Measurements from ENCODE around the gene PIK3R6. TPM values are rescaled to one million over a fixed set of nuclear protein-coding genes. Genes with fewer than 3 reads are reported as not detected.

The PIK3R6 gene
- total and polyA plus RNA-seq, 5 donors, result 0.36 to 0.91 (median 0.86) TPM

GRCh38 chr17:8893621-8894201, 26.2 kb upstream of the PIK3R6 start:
- ATAC-seq (no peak), DNase-seq (no peak)
- Histone ChIP-seq H3K9me3 (ENCODE audit: control insufficient read depth, low read length) (no peaks in the 10 kb centered on the region), H3K27me3 (ENCODE audit: control insufficient read depth, insufficient read depth) (no peaks in the 10 kb centered on the region), H3K4me1 (ENCODE audit: control insufficient read depth, insufficient read depth, low read length) (no peaks in the 10 kb centered on the region), H3K4me3 (ENCODE audit: low read length) (no peak overlapping the region), H3K27ac (ENCODE audit: low read length) (no peak overlapping the region)
- 86% methylated on average over 15 of the region's 15 CpGs for WGBS
- intact Hi-C loops (cut with DNase I), result loop anchor here in 2 of 4 donors (10.0 kb wide), 1 partner anchor 89 kb away; no protein-coding TSS in a partner anchor

- WGBS, result 94% methylated on average over 3 of the region's 3 CpGs
- Histone ChIP-seq H3K4me1 (ENCODE audit: control insufficient read depth, insufficient read depth, low read length) (no peaks in the 10 kb centered on the region), H3K4me3 (ENCODE audit: low read length) (no peak overlapping the region), H3K9me3 (ENCODE audit: control insufficient read depth, low read length) (no peaks in the 10 kb centered on the region), H3K27ac (ENCODE audit: low read length) (no peak overlapping the region), H3K27me3 (ENCODE audit: control insufficient read depth, insufficient read depth) (no peaks in the 10 kb centered on the region)
- ATAC-seq (no peak), DNase-seq (no peak)
- intact Hi-C loops (cut with DNase I), result loop anchor here in 2 of 4 donors (10.0 kb wide), 1 partner anchor 88 kb away; no protein-coding TSS in a partner anchor
Measured at GRCh38 chr17:8893059-8893458, 25.6 kb upstream of the PIK3R6 start.

GRCh38 chr17:8892338-8892690, 24.8 kb upstream of the PIK3R6 start:
- 55% methylated on average over 6 of the region's 6 CpGs for WGBS
- Histone ChIP-seq H3K27me3 (ENCODE audit: control insufficient read depth, insufficient read depth) (no peaks in the 10 kb centered on the region), H3K4me3 (ENCODE audit: low read length) (no peak overlapping the region), H3K4me1 (ENCODE audit: control insufficient read depth, insufficient read depth, low read length) (no peaks in the 10 kb centered on the region), H3K9me3 (ENCODE audit: control insufficient read depth, low read length) (no peaks in the 10 kb centered on the region), H3K27ac (ENCODE audit: low read length) (no peak overlapping the region)
- ATAC-seq, result no peak
- intact Hi-C loops (cut with DNase I), result loop anchor here in 2 of 4 donors (10.0 kb wide), 1 partner anchor 88 kb away; no protein-coding TSS in a partner anchor
- no peak for DNase-seq

- Histone ChIP-seq H3K4me3 (ENCODE audit: low read length) (no peak overlapping the region), H3K9me3 (ENCODE audit: control insufficient read depth, low read length) (no peaks in the 10 kb centered on the region), H3K27ac (ENCODE audit: low read length) (no peak overlapping the region), H3K4me1 (ENCODE audit: control insufficient read depth, insufficient read depth, low read length) (no peaks in the 10 kb centered on the region), H3K27me3 (ENCODE audit: control insufficient read depth, insufficient read depth) (no peaks in the 10 kb centered on the region)
- ATAC-seq (no peak), DNase-seq (no peak)
- intact Hi-C loops (cut with DNase I), result loop anchor here in 2 of 4 donors (10.0 kb wide), 1 partner anchor 86 kb away; no protein-coding TSS in a partner anchor
- WGBS, result 93% methylated on average over 12 of the region's 12 CpGs
Measured at GRCh38 chr17:8890671-8891070, 23.2 kb upstream of the PIK3R6 start.

GRCh38 chr17:8889458-8890210, 22.2 kb upstream of the PIK3R6 start:
- Histone ChIP-seq H3K9me3 (ENCODE audit: control insufficient read depth, low read length) (no peaks in the 10 kb centered on the region), H3K4me3 (ENCODE audit: low read length) (no peak overlapping the region), H3K27me3 (ENCODE audit: control insufficient read depth, insufficient read depth) (no peaks in the 10 kb centered on the region), H3K4me1 (ENCODE audit: control insufficient read depth, insufficient read depth, low read length) (no peaks in the 10 kb centered on the region), H3K27ac (ENCODE audit: low read length) (no peak overlapping the region)
- no peak for DNase-seq
- intact Hi-C loops (cut with DNase I), result loop anchor here in 2 of 4 donors (10.0 kb wide), 1 partner anchor 85 kb away; no protein-coding TSS in a partner anchor
- no peak for ATAC-seq
- 96% methylated on average over 14 of the region's 14 CpGs for WGBS

GRCh38 chr17:8888704-8889302, 21.3 kb upstream of the PIK3R6 start:
- intact Hi-C loops (cut with DNase I), result no loop called here
- H3K27me3 ChIP-seq (ENCODE audit: control insufficient read depth, insufficient read depth), result no peaks in the 10 kb centered on the region
- ATAC-seq (no peak), DNase-seq (no peak)
- no peaks in the 10 kb centered on the region for H3K4me1 ChIP-seq (ENCODE audit: control insufficient read depth, insufficient read depth, low read length)
- no peak overlapping the region for H3K27ac ChIP-seq (ENCODE audit: low read length)
- no peak overlapping the region for H3K4me3 ChIP-seq (ENCODE audit: low read length)
- no peaks in the 10 kb centered on the region for H3K9me3 ChIP-seq (ENCODE audit: control insufficient read depth, low read length)
- WGBS, result 46% methylated on average over 8 of the region's 8 CpGs

GRCh38 chr17:8887834-8888703, 20.6 kb upstream of the PIK3R6 start:
- Histone ChIP-seq H3K27me3 (ENCODE audit: control insufficient read depth, insufficient read depth) (no peaks in the 10 kb centered on the region), H3K9me3 (ENCODE audit: control insufficient read depth, low read length) (no peaks in the 10 kb centered on the region), H3K4me3 (ENCODE audit: low read length) (no peak overlapping the region), H3K27ac (ENCODE audit: low read length) (no peak overlapping the region), H3K4me1 (ENCODE audit: control insufficient read depth, insufficient read depth, low read length) (no peaks in the 10 kb centered on the region)
- ATAC-seq, result peak; percentile 58 to 69
- DNase-seq, result peak; percentile 44 to 77 (median 75)
- intact Hi-C loops (cut with DNase I), result no loop called here
- WGBS, result 65% methylated on average over 39 of the region's 39 CpGs

- no peaks in the 10 kb centered on the region for H3K9me3 ChIP-seq (ENCODE audit: control insufficient read depth, low read length)
- H3K27me3 ChIP-seq (ENCODE audit: control insufficient read depth, insufficient read depth), result no peaks in the 10 kb centered on the region
- intact Hi-C loops (cut with DNase I), result no loop called here
- DNase-seq, result no peak
- no peaks in the 10 kb centered on the region for H3K4me1 ChIP-seq (ENCODE audit: control insufficient read depth, insufficient read depth, low read length)
- H3K4me3 ChIP-seq (ENCODE audit: low read length), result no peak overlapping the region
- ATAC-seq, result no peak
- WGBS, result 95% methylated on average over 11 of the region's 11 CpGs
- H3K27ac ChIP-seq (ENCODE audit: low read length), result no peak overlapping the region
Measured at GRCh38 chr17:8887301-8887700, 19.8 kb upstream of the PIK3R6 start.

GRCh38 chr17:8885967-8886684, 18.7 kb upstream of the PIK3R6 start:
- no peaks in the 10 kb centered on the region for H3K9me3 ChIP-seq (ENCODE audit: control insufficient read depth, low read length)
- no peak overlapping the region for H3K27ac ChIP-seq (ENCODE audit: low read length)
- H3K27me3 ChIP-seq (ENCODE audit: control insufficient read depth, insufficient read depth), result no peaks in the 10 kb centered on the region
- H3K4me3 ChIP-seq (ENCODE audit: low read length), result no peak overlapping the region
- no peak for DNase-seq
- intact Hi-C loops (cut with DNase I), result no loop called here
- H3K4me1 ChIP-seq (ENCODE audit: control insufficient read depth, insufficient read depth, low read length), result no peaks in the 10 kb centered on the region
- no peak for ATAC-seq
- 89% methylated on average over 23 of the region's 23 CpGs for WGBS

All from right cardiac atrium (tissue), 5 donors.